K562 (cell line): ENCODE results near the gene DST. TPM values are rescaled to one million over a fixed set of nuclear protein-coding genes. Genes with fewer than 3 reads are reported as not detected.

Source experiments
- ATAC-seq: fragments of 200-7000 bp; cut with Tn5 transposase; 3 replicates; pipeline ENCODE4 v1.9.1; 2020; ENCODE audit warnings: moderate library complexity
- BruUV-seq: library from RNA; stranded (reverse); fragments of 400-500 nt; replicated peaks from 2 replicates; lab custom pipeline; 2021; lab: Mats Ljungman, UMichigan
- CTCF ChIA-PET: fragments of 300-600 bp; formaldehyde crosslinking; extraction: SDS; loops from one replicate; lab custom pipeline; 2021; ENCODE audit warnings: low intra/inter-chr PET ratio; lab: Yijun Ruan, JAX
- POLR2A ChIA-PET: fragments of 300-600, 350-650 bp; sonication (Branson Sonifier 250); formaldehyde crosslinking; extraction: SDS; loops from one replicate; lab custom pipeline; 2021; ENCODE audit warnings: antibody characterized with exemption, inconsistent platforms; lab: Yijun Ruan, JAX
- DNase-seq, 4 experiments: peaks; one replicate each; pipeline versions ENCODE4 v3.0.0 to v3.0.0-alpha.2; 2011 to 2018; ENCODE audit warnings: low spot score in 3 of 4, mixed read lengths in 3 of 4; ENCODE audit errors: extremely low read depth in 1 of 4
- FAIRE-seq: peaks from 2 replicates; lab custom pipeline; 2011; peaks lifted over from hg19 to GRCh38; lab: Jason Lieb, UNC
- H2AFZ ChIP-seq: 2 replicates; pipeline ENCODE4 v1.6.0; 2011; ENCODE audit warnings: low read depth, low read length, control low read depth, inconsistent platforms
- H3K27ac ChIP-seq: fragments of 200-600 bp; 3 replicates; pipeline ENCODE4 v1.8.0; 2011; ENCODE audit warnings: low read depth, mild to moderate bottlenecking, control low read depth, inconsistent platforms, low read length, moderate library complexity, mixed read lengths; ENCODE audit errors: extremely low read depth
- H3K27me3 ChIP-seq, 2 experiments: fragments of 300-600 bp in 1 of 2; 2 replicates in 1 of 2; 3 replicates in 1 of 2; pipeline versions ENCODE4 v1.6.0 to v1.8.0; 2011; ENCODE audit warnings: inconsistent platforms in 2 of 2, low read length in 2 of 2, mild to moderate bottlenecking in 1 of 2, mixed read lengths in 1 of 2, moderate library complexity in 1 of 2; ENCODE audit not compliant: control insufficient read depth in 2 of 2, insufficient read depth in 2 of 2
- H3K36me3 ChIP-seq: fragments of 300-600 bp; 3 replicates; pipeline ENCODE4 v1.8.0; 2011; ENCODE audit warnings: mild to moderate bottlenecking, low read length, inconsistent platforms; ENCODE audit not compliant: control insufficient read depth, insufficient read depth
- H3K4me1 ChIP-seq, 2 experiments: fragments of 200-600 bp in 1 of 2; replicated peaks in 1 of 2; 2 replicates in 1 of 2; 3 replicates in 1 of 2; pipeline versions ENCODE4 v1.5.1 to v1.8.0; 2011; ENCODE audit warnings: inconsistent platforms in 2 of 2, low read length in 2 of 2, mild to moderate bottlenecking in 1 of 2, mixed read lengths in 1 of 2, moderate library complexity in 1 of 2; ENCODE audit not compliant: control insufficient read depth in 2 of 2, insufficient read depth in 2 of 2
- H3K4me2 ChIP-seq: 2 replicates; pipeline ENCODE4 v1.6.1; 2011; ENCODE audit warnings: low read length, control low read depth, inconsistent platforms, mixed read lengths; ENCODE audit not compliant: insufficient read depth
- H3K4me3 ChIP-seq: fragments of 200-600 bp; sonication (generic), shearing (Covaris generic); 2 replicates; pipeline ENCODE4 v1.5.1; 2016; ENCODE audit warnings: control low read depth, inconsistent platforms
- H3K79me2 ChIP-seq: fragments of 200-600 bp; 3 replicates; pipeline ENCODE4 v1.8.0; 2011; ENCODE audit warnings: low read length, inconsistent platforms; ENCODE audit not compliant: control insufficient read depth, insufficient read depth
- H3K9ac ChIP-seq, 2 experiments: 2 replicates each; pipeline versions ENCODE4 v1.6.0 to v1.6.1; 2011; ENCODE audit warnings: low read depth in 2 of 2, low read length in 2 of 2, control low read depth in 1 of 2, inconsistent platforms in 1 of 2, mild to moderate bottlenecking in 1 of 2, mixed read lengths in 1 of 2; ENCODE audit not compliant: insufficient read depth in 1 of 2
- H3K9me1 ChIP-seq: one replicate; pipeline ENCODE4 v1.6.0; 2011; ENCODE audit warnings: inconsistent platforms, mild to moderate bottlenecking, low read length, moderate library complexity; ENCODE audit not compliant: control insufficient read depth, insufficient read depth
- H3K9me3 ChIP-seq: replicated peaks from 2 replicates; pipeline ENCODE4 v1.5.1; 2011; ENCODE audit warnings: low read depth, low read length, inconsistent platforms; ENCODE audit not compliant: control insufficient read depth, insufficient read depth
- H4K20me1 ChIP-seq: replicated peaks from 2 replicates; pipeline ENCODE4 v1.6.1; 2011; ENCODE audit warnings: low read length, inconsistent platforms, mixed read lengths; ENCODE audit not compliant: control insufficient read depth, insufficient read depth
- CHCHD3 ChIP-seq: fragments of 250-450 bp; sonication (Bioruptor Pico); IDR thresholded peaks from 2 replicates; pipeline ENCODE4 v2.1.2; 2022; ENCODE audit warnings: mild to moderate bottlenecking
- CTBP1 ChIP-seq: fragments of 450-650 bp; IDR thresholded peaks from 2 replicates; pipeline ENCODE4 v1.6.1; 2016; ENCODE audit warnings: borderline replicate concordance
- DDX20 ChIP-seq: fragments of 450-650 bp; IDR thresholded peaks from 2 replicates; pipeline ENCODE4 v1.6.1; 2016; ENCODE audit warnings: missing genetic modification characterization, low read depth, mild to moderate bottlenecking, missing compliant biosample characterization, moderate library complexity
- GTF2E2 ChIP-seq: fragments of 200-800 bp; sonication (Bioruptor generic); IDR thresholded peaks from 2 replicates; pipeline ENCODE4 v1.6.1; 2016; ENCODE audit warnings: missing genetic modification characterization, missing compliant biosample characterization
- HEY1 ChIP-seq: fragments of 250-450 bp; sonication (Bioruptor Pico); IDR thresholded peaks from 2 replicates; pipeline ENCODE4 v1.5.0; 2020; ENCODE audit warnings: mild to moderate bottlenecking, moderate library complexity, borderline replicate concordance
- HLTF ChIP-seq: fragments of 450-650 bp; IDR thresholded peaks from 2 replicates; pipeline ENCODE4 v1.6.1; 2016
- HMG20B ChIP-seq: fragments of 250-450 bp; sonication (Bioruptor Pico); IDR thresholded peaks from 2 replicates; pipeline ENCODE4 v1.5.0; 2021; ENCODE audit warnings: mild to moderate bottlenecking
- MCM2 ChIP-seq: fragments of 450-650 bp; IDR thresholded peaks from 2 replicates; pipeline ENCODE4 v1.6.1; 2017; ENCODE audit warnings: low read depth, mild to moderate bottlenecking
- NR2F6 ChIP-seq: fragments of 450-650 bp; formaldehyde crosslinking; IDR thresholded peaks from 2 replicates; pipeline ENCODE4 v1.4.0; 2020; ENCODE audit warnings: mild to moderate bottlenecking
- STAT5B ChIP-seq: fragments of 250-450 bp; sonication (Bioruptor Pico); IDR thresholded peaks from 2 replicates; pipeline ENCODE4 v1.8.0; 2021; ENCODE audit warnings: mild to moderate bottlenecking, inconsistent platforms
- ZNF175 ChIP-seq: fragments of 200-800 bp; sonication (Bioruptor generic); IDR thresholded peaks from 2 replicates; pipeline ENCODE4 v1.6.1; 2016; ENCODE audit warnings: low read depth, mild to moderate bottlenecking, missing genetic modification characterization, missing compliant biosample characterization
- ZNF282 ChIP-seq: sonication (generic); formaldehyde crosslinking; IDR thresholded peaks from 2 replicates; pipeline ENCODE4 v1.8.1; 2023; ENCODE audit warnings: missing genetic modification reagents
- ZNF766 ChIP-seq: fragments of 200-800 bp; sonication (Bioruptor generic); conservative IDR thresholded peaks from 2 replicates; pipeline ENCODE4 v1.6.1; 2016; ENCODE audit warnings: missing genetic modification characterization, missing compliant biosample characterization
- WGBS: fragments of 100-300 bp; shearing (Covaris generic); methylation state at CpG from one replicate; pipeline ENCODE4 v1.1.6; 2016; ENCODE audit warnings: low coverage, mixed read lengths; ENCODE audit not compliant: insufficient coverage; ENCODE audit errors: missing lambda C conversion rate; 5-methylcytosine and 5-hydroxymethylcytosine counted together
- in situ Hi-C: fragments of 300-500 bp; cut with MboI; formaldehyde crosslinking; loops from 4 replicates; pipeline ENCODE4 v1.15.0; 2018; ENCODE audit warnings: inconsistent platforms, mixed read lengths
- intact Hi-C: fragments of 100-400 bp; cut with micrococcal nuclease; formaldehyde crosslinking; loops from 2 replicates; pipeline ENCODE4 v1.14.2; 2022
- polyA plus RNA-seq, 8 experiments: library from polyadenylated mRNA; depleted of rRNA in 4 of 8; stranded (reverse) in 5 of 8; unstranded in 3 of 8; fragments of >200 nt; fragmentation: Nextera tagmentation in 2 of 8; fragmentation: Illumina TruSeq in 1 of 8; extraction: Ambion mirVana in 2 of 8; extraction: Trizol in 1 of 8; gene quantifications; 2 replicates each; pipeline versions ENCODE4 v1.2.1 to v1.2.3, GENCODE V29; 2011 to 2014; ENCODE audit warnings: inconsistent platforms in 1 of 8, missing spikeins in 1 of 8
- total RNA-seq, 7 experiments: library from RNA; depleted of rRNA in 6 of 7; stranded (reverse); fragments of >200 nt in 6 of 7; fragmentation: Illumina TruSeq in 2 of 7; extraction: Trizol in 2 of 7; gene quantifications; 2 replicates each; pipeline versions ENCODE4 v1.2.1 to v1.2.3, GENCODE V29; 2011 to 2021; ENCODE audit warnings: low replicate concordance in 1 of 7
- TF ChIP-seq, protein P1 (sequence below): fragments of 450-650 bp; IDR thresholded peaks from 2 replicates; pipeline ENCODE4 v1.6.1; 2016

The DST gene
- total and polyA plus RNA-seq, 9 of the 15 experiments (the other 6 are each of a cell fraction or from before 2014, with no cell fraction given) = 5.2 to 21.9 (median 13.3) TPM

- no peak for FAIRE-seq
- in situ Hi-C loops (no loop called here), intact Hi-C loops (no loop called here)
- H3K9me3 ChIP-seq = no peaks in the 10 kb centered on the region
- ATAC-seq = no peak
- peaks cover 0 to under 1% of the 10 kb centered on the region in 2 experiments; a peak in 1 of 5 replicates for H3K4me1 ChIP-seq
- H3K27me3 ChIP-seq = no peaks in the 10 kb centered on the region
- no peaks in the 10 kb centered on the region for H4K20me1 ChIP-seq
- CTCF ChIA-PET = no interaction called here
- no peaks in the 10 kb centered on the region for H3K79me2 ChIP-seq
- no peak for DNase-seq
- H3K36me3 ChIP-seq = no peaks in the 10 kb centered on the region
- no peak overlapping the region for H3K27ac ChIP-seq
- H3K4me3 ChIP-seq = no peak overlapping the region
- H3K4me2 ChIP-seq = no peak overlapping the region
- BruUV-seq = no TSS peak
- POLR2A ChIA-PET = no interaction called here
- H3K9me1 ChIP-seq = no peaks in the 10 kb centered on the region
- H2AFZ ChIP-seq = no peak overlapping the region
- H3K9ac ChIP-seq = no peak overlapping the region
- TF ChIP-seq ZNF766 (CRISPR knock-in tag) (no peak), MCM2 (no peak), HEY1 (CRISPR knock-in tag) (no peak), CTBP1 (no peak), STAT5B (no peak), DDX20 (tag) (no peak), ZNF282 (CRISPR knock-in tag) (no peak), HLTF (no peak), ZNF175 (CRISPR knock-in tag) (no peak), GTF2E2 (tag) (no peak), HMG20B (CRISPR knock-in tag) (no peak), CHCHD3 (CRISPR knock-in tag) (no peak), NR2F6 (CRISPR knock-in tag) (no peak)
- TF ChIP-seq, protein P1, sequence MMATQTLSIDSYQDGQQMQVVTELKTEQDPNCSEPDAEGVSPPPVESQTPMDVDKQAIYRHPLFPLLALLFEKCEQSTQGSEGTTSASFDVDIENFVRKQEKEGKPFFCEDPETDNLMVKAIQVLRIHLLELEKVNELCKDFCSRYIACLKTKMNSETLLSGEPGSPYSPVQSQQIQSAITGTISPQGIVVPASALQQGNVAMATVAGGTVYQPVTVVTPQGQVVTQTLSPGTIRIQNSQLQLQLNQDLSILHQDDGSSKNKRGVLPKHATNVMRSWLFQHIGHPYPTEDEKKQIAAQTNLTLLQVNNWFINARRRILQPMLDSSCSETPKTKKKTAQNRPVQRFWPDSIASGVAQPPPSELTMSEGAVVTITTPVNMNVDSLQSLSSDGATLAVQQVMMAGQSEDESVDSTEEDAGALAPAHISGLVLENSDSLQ = no peak
- WGBS = 59% methylated on average over 3 of the region's 3 CpGs
Observed at GRCh38 chr6:56660381-56660730, 17.7 kb upstream of the DST start.
